ENCODE measurements around the gene HOMER1. TPM values are rescaled to one million over a fixed set of nuclear protein-coding genes. Genes with fewer than 3 reads are reported as not detected.

HOMER1 gene
- total RNA-seq, 1 experiment from 2014 or later, result 26.6 TPM

- no peaks in the 10 kb centered on the region for H3K9me3 Mint-ChIP-seq (ENCODE audit: low read depth, unreplicated experiment)
- no peak for DNase-seq
- H3K27ac Mint-ChIP-seq (ENCODE audit: unreplicated experiment), result no peak overlapping the region
- BruUV-seq (replicated peaks), result no TSS peak
- no peaks in the 10 kb centered on the region for H3K36me3 Mint-ChIP-seq (ENCODE audit: insufficient read depth, unreplicated experiment)
- no peak overlapping the region for H3K4me3 Mint-ChIP-seq (ENCODE audit: low read depth, unreplicated experiment)
- H3K4me1 Mint-ChIP-seq (ENCODE audit: low read depth, unreplicated experiment), result peaks cover 27% of the 10 kb centered on the region
- intact Hi-C loops (cut with micrococcal nuclease; ENCODE audit: unreplicated experiment), result no loop called here
- TF ChIP-seq, protein P1, sequence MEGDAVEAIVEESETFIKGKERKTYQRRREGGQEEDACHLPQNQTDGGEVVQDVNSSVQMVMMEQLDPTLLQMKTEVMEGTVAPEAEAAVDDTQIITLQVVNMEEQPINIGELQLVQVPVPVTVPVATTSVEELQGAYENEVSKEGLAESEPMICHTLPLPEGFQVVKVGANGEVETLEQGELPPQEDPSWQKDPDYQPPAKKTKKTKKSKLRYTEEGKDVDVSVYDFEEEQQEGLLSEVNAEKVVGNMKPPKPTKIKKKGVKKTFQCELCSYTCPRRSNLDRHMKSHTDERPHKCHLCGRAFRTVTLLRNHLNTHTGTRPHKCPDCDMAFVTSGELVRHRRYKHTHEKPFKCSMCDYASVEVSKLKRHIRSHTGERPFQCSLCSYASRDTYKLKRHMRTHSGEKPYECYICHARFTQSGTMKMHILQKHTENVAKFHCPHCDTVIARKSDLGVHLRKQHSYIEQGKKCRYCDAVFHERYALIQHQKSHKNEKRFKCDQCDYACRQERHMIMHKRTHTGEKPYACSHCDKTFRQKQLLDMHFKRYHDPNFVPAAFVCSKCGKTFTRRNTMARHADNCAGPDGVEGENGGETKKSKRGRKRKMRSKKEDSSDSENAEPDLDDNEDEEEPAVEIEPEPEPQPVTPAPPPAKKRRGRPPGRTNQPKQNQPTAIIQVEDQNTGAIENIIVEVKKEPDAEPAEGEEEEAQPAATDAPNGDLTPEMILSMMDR (IDR thresholded peaks at IDR 0.05; ENCODE audit: unreplicated experiment), result no peak
- no peaks in the 10 kb centered on the region for H3K27me3 Mint-ChIP-seq (ENCODE audit: unreplicated experiment)
- CTCF ChIA-PET, result interaction anchor here (0.7 kb wide), 2 partner anchors 131 to 190 kb away, joined by 4 to 6 read pairs; no protein-coding TSS in a partner anchor
These were observed 10.0 kb downstream of the HOMER1 start for GRCh38 chr5:79503794-79504495.

DNA sequence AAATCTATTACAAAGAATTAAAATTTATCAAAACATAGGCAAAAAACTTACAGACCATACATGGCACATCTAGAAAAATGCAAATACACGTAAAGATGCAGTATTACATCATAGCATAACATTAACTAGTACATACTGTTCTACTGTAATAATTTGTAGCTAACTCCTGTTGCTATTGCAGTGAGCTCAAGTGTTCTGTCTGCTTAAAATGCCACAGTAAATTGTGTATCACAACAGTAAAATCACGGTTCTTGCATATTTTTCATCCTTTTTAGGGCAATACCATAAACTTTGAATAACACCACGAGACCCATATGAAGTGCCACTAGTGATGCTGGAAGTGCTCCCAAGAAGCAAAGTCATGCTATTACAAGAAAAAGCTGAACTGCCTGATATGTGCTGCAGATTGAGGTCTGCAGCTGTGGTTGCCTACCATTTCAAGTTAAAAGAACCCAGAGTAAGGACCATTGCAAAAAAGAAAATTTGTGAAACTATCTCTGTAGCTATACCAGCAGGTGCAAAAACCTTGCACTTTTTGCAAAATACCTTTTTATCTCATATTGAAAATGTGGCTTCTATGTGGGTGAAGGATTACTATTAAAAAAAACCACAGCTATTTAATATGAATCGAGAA, 14.2 kb downstream of the HOMER1 start:
- intact Hi-C loops (cut with micrococcal nuclease; ENCODE audit: unreplicated experiment), result no loop called here
- H3K36me3 Mint-ChIP-seq (ENCODE audit: insufficient read depth, unreplicated experiment), result no peaks in the 10 kb centered on the region
- no peak overlapping the region for H3K4me3 Mint-ChIP-seq (ENCODE audit: low read depth, unreplicated experiment)
- peaks cover 24% of the 10 kb centered on the region for H3K4me1 Mint-ChIP-seq (ENCODE audit: low read depth, unreplicated experiment)
- TF ChIP-seq, protein P1 (IDR thresholded peaks at IDR 0.05; ENCODE audit: unreplicated experiment), result no peak
- no TSS peak for BruUV-seq (replicated peaks)
- H3K27me3 Mint-ChIP-seq (ENCODE audit: unreplicated experiment), result no peaks in the 10 kb centered on the region
- no peaks in the 10 kb centered on the region for H3K9me3 Mint-ChIP-seq (ENCODE audit: low read depth, unreplicated experiment)
- no peak for DNase-seq
- no peak overlapping the region for H3K27ac Mint-ChIP-seq (ENCODE audit: unreplicated experiment)
- CTCF ChIA-PET, result no interaction called here

DNA sequence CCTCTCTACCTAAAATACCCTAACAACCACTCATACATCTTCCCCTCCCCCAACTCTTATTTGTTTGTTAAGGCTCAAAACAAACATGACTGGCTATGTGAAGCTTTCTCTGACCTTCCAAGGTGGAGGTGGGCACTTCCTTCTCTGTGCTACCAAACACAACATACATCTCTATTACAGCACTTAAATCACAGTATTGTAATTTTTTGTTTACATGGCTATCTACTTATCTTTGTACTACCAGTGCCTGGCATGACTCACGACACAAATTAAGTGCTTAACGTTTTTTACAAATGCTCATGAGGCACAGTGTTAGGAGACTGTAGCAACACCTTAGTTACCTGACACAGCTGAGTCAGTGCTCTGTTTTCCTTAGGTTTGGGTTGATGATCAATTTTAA, 18.6 kb downstream of the HOMER1 start:
- TF ChIP-seq, protein P1 (IDR thresholded peaks at IDR 0.05; ENCODE audit: unreplicated experiment), result no peak
- intact Hi-C loops (cut with micrococcal nuclease; ENCODE audit: unreplicated experiment), result no loop called here
- Mint-ChIP-seq H3K4me1 (ENCODE audit: low read depth, unreplicated experiment) (peaks cover 30% of the 10 kb centered on the region), H3K27ac (ENCODE audit: unreplicated experiment) (peak overlapping the region; percentile 31), H3K27me3 (ENCODE audit: unreplicated experiment) (no peaks in the 10 kb centered on the region), H3K4me3 (ENCODE audit: low read depth, unreplicated experiment) (no peak overlapping the region), H3K36me3 (ENCODE audit: insufficient read depth, unreplicated experiment) (no peaks in the 10 kb centered on the region), H3K9me3 (ENCODE audit: low read depth, unreplicated experiment) (peaks cover 2% of the 10 kb centered on the region)
- CTCF ChIA-PET, result interaction anchor here (1.4 kb wide), 1 partner anchor 10 kb away, joined by 3 read pairs; no protein-coding TSS in a partner anchor
- no TSS peak for BruUV-seq (replicated peaks)
- peak; percentile 55 for DNase-seq

- H3K36me3 Mint-ChIP-seq (ENCODE audit: insufficient read depth, unreplicated experiment), result no peaks in the 10 kb centered on the region
- no TSS peak for BruUV-seq (replicated peaks)
- H3K4me3 Mint-ChIP-seq (ENCODE audit: low read depth, unreplicated experiment), result no peak overlapping the region
- peaks cover 2% of the 10 kb centered on the region for H3K9me3 Mint-ChIP-seq (ENCODE audit: low read depth, unreplicated experiment)
- H3K27me3 Mint-ChIP-seq (ENCODE audit: unreplicated experiment), result no peaks in the 10 kb centered on the region
- no peak for DNase-seq
- intact Hi-C loops (cut with micrococcal nuclease; ENCODE audit: unreplicated experiment), result no loop called here
- TF ChIP-seq, protein P1 (IDR thresholded peaks at IDR 0.05; ENCODE audit: unreplicated experiment), result no peak
- no peak overlapping the region for H3K27ac Mint-ChIP-seq (ENCODE audit: unreplicated experiment)
- H3K4me1 Mint-ChIP-seq (ENCODE audit: low read depth, unreplicated experiment), result peaks cover 30% of the 10 kb centered on the region
- CTCF ChIA-PET, result interaction anchor here (0.6 kb wide), 1 partner anchor 314 kb away, joined by 3 read pairs; no protein-coding TSS in a partner anchor
These were observed 20.2 kb downstream of the HOMER1 start for GRCh38 chr5:79493596-79494345.
